A549 (cell line): ENCODE measurements around the gene CALCOCO1. TPM values are rescaled to one million over a fixed set of nuclear protein-coding genes. Genes with fewer than 3 reads are reported as not detected.

Source experiments
- ATAC-seq, 2 experiments: fragments of 200-7000 bp in 1 of 2; fragments of >200 bp in 1 of 2; cut with Nextera tagmentation in 1 of 2; cut with Tn5 transposase in 1 of 2; 3 replicates each; pipeline versions ENCODE4 v1.8.0 to v1.9.1; 2018 to 2020; ENCODE audit warnings: mild to moderate bottlenecking in 1 of 2, moderate library complexity in 1 of 2
- CTCF ChIA-PET: fragments of 300-600 bp; sonication (Branson Sonifier 250); formaldehyde crosslinking; extraction: SDS; loops from one replicate; lab custom pipeline; 2021; ENCODE audit warnings: antibody characterized with exemption, inconsistent platforms; lab: Yijun Ruan, JAX
- POLR2A ChIA-PET: fragments of 350-600 bp; formaldehyde crosslinking; extraction: SDS; loops from one replicate; lab custom pipeline; 2021; ENCODE audit warnings: antibody characterized with exemption, inconsistent platforms; lab: Yijun Ruan, JAX
- DNase-seq, 2 experiments: peaks; one replicate each; pipeline versions ENCODE4 v3.0.0 to v3.0.0-alpha.2; 2011 to 2016; ENCODE audit warnings: low read depth in 1 of 2, low spot score in 1 of 2
- FAIRE-seq: peaks from 2 replicates; lab custom pipeline; 2011; peaks lifted over from hg19 to GRCh38; lab: Jason Lieb, UNC
- H3K27ac ChIP-seq, 2 experiments: fragments of >200 bp; sonication (Bioruptor Twin); formaldehyde crosslinking; 3 replicates each; pipeline ENCODE4 v1.5.1; 2016 to 2017
- H3K4me1 ChIP-seq: fragments of >200 bp; sonication (Bioruptor Twin); formaldehyde crosslinking; 3 replicates; pipeline ENCODE4 v1.6.1; 2016
- H3K4me2 ChIP-seq: fragments of >200 bp; sonication (Bioruptor Twin); formaldehyde crosslinking; 3 replicates; pipeline ENCODE4 v1.6.1; 2016
- H3K4me3 ChIP-seq: fragments of >200 bp; sonication (Bioruptor Twin); formaldehyde crosslinking; 3 replicates; pipeline ENCODE4 v1.5.1; 2016
- H3K9me3 ChIP-seq: fragments of >200 bp; sonication (Bioruptor Twin); formaldehyde crosslinking; 3 replicates; pipeline ENCODE4 v1.6.1; 2016
- BHLHE40 ChIP-seq: IDR thresholded peaks from 2 replicates; pipeline ENCODE4 v1.6.1; 2012; ENCODE audit warnings: low read depth, low read length, inconsistent platforms
- CBX8 ChIP-seq: fragments of 200-600 bp; sonication (generic); IDR thresholded peaks from 2 replicates; pipeline ENCODE4 v1.6.1; 2016
- CEBPB ChIP-seq, 2 experiments: fragments of >200 bp in 1 of 2; sonication (Bioruptor Twin) in 1 of 2; formaldehyde crosslinking in 1 of 2; IDR thresholded peaks; 2 replicates each; pipeline ENCODE4 v1.6.1; 2012 to 2016
- CHD2 ChIP-seq: fragments of 150-350 bp; IDR thresholded peaks from 2 replicates; pipeline ENCODE4 v1.6.1; 2014; ENCODE audit warnings: low read length; ENCODE audit not compliant: partially characterized antibody
- CHD4 ChIP-seq: fragments of 200-600 bp; sonication (generic); IDR thresholded peaks from 2 replicates; pipeline ENCODE4 v1.6.1; 2016; ENCODE audit warnings: antibody characterized with exemption, mild to moderate bottlenecking, borderline replicate concordance
- CTCF ChIP-seq: fragments of >200 bp; sonication (Bioruptor Twin); formaldehyde crosslinking; IDR thresholded peaks from 3 replicates; pipeline ENCODE4 v1.5.1; 2016
- EHF ChIP-seq: fragments of 250-450 bp; sonication (Bioruptor Pico); IDR thresholded peaks from 2 replicates; pipeline ENCODE4 v1.5.0; 2020; ENCODE audit warnings: mild to moderate bottlenecking
- FOSB ChIP-seq: fragments of 250-450 bp; sonication (Bioruptor Pico); IDR thresholded peaks from 2 replicates; pipeline ENCODE4 v1.5.0; 2020; ENCODE audit warnings: mild to moderate bottlenecking, moderate library complexity
- HEYL ChIP-seq: fragments of 250-450 bp; sonication (Bioruptor Pico); IDR thresholded peaks from 2 replicates; pipeline ENCODE4 v1.8.0; 2021; ENCODE audit warnings: mild to moderate bottlenecking, moderate library complexity
- HOXB5 ChIP-seq: fragments of 250-450 bp; sonication (Bioruptor Pico); IDR thresholded peaks from 2 replicates; pipeline ENCODE4 v1.5.0; 2020; ENCODE audit warnings: mild to moderate bottlenecking, moderate library complexity
- JUN ChIP-seq, 2 experiments: fragments of >200 bp; sonication (Bioruptor Twin); formaldehyde crosslinking; IDR thresholded peaks; 2 replicates in 1 of 2; 3 replicates in 1 of 2; pipeline ENCODE4 v1.6.1; 2016 to 2017
- MAFK ChIP-seq: fragments of 450-650 bp; IDR thresholded peaks from 2 replicates; pipeline ENCODE4 v1.6.1; 2014; ENCODE audit not compliant: partially characterized antibody
- MYC ChIP-seq: IDR thresholded peaks from 2 replicates; pipeline ENCODE4 v1.6.1; 2012; ENCODE audit warnings: mild to moderate bottlenecking, inconsistent platforms, low read length, improper control_type of control experiment, borderline replicate concordance
- NPAS2 ChIP-seq: fragments of 250-450 bp; sonication (Bioruptor Pico); IDR thresholded peaks from 2 replicates; pipeline ENCODE4 v1.8.0; 2022; ENCODE audit warnings: mild to moderate bottlenecking, moderate library complexity, borderline replicate concordance
- RAD21 ChIP-seq, 2 experiments: fragments of >200 bp in 1 of 2; sonication (Bioruptor Twin) in 1 of 2; formaldehyde crosslinking in 1 of 2; IDR thresholded peaks in 1 of 2; conservative IDR thresholded peaks in 1 of 2; 2 replicates in 1 of 2; 3 replicates in 1 of 2; pipeline ENCODE4 v1.6.1; 2012 to 2018; ENCODE audit warnings: inconsistent platforms in 1 of 2
- RFX5 ChIP-seq: fragments of 450-650 bp; IDR thresholded peaks from 2 replicates; pipeline ENCODE4 v1.7.1; 2014; ENCODE audit warnings: antibody characterized with exemption, mild to moderate bottlenecking, moderate library complexity
- SMC3 ChIP-seq: fragments of >200 bp; sonication (Bioruptor Twin); formaldehyde crosslinking; IDR thresholded peaks from 3 replicates; pipeline ENCODE4 v1.6.1; 2018; ENCODE audit warnings: inconsistent platforms
- SREBF2 ChIP-seq: fragments of 450-650 bp; IDR thresholded peaks from 2 replicates; pipeline ENCODE4 v1.6.1; 2014; ENCODE audit warnings: mild to moderate bottlenecking, moderate library complexity
- TFCP2L1 ChIP-seq: fragments of 250-450 bp; sonication (Bioruptor Pico); IDR thresholded peaks from 2 replicates; pipeline ENCODE4 v1.5.0; 2021; ENCODE audit warnings: mild to moderate bottlenecking
- TP53 ChIP-seq: fragments of 250-450 bp; sonication (Bioruptor Pico); IDR thresholded peaks from 2 replicates; pipeline ENCODE4 v1.5.0; 2021; ENCODE audit warnings: mild to moderate bottlenecking, moderate library complexity
- USF2 ChIP-seq: fragments of 450-650 bp; IDR thresholded peaks from 2 replicates; pipeline ENCODE4 v1.6.1; 2014; ENCODE audit warnings: antibody characterized with exemption
- ZC3H11A ChIP-seq: fragments of 450-650 bp; IDR thresholded peaks from 2 replicates; pipeline ENCODE4 v1.6.1; 2014; ENCODE audit warnings: antibody characterized with exemption, mild to moderate bottlenecking
- WGBS: methylation state at CpG from one replicate; pipeline ENCODE4 v1.1.6; 2017; ENCODE audit errors: missing lambda C conversion rate; 5-methylcytosine and 5-hydroxymethylcytosine counted together
- polyA plus RNA-seq, 4 experiments: library from polyadenylated mRNA; depleted of rRNA in 3 of 4; stranded (reverse); fragments of >200 nt; fragmentation: RNase III in 1 of 4; extraction: RNeasy Plus Mini Kit Qiagen cat#74134 plus additional on column Dnase treatment in 1 of 4; gene quantifications; 2 replicates in 3 of 4; 3 replicates in 1 of 4; pipeline ENCODE4 v1.2.3, GENCODE V29; 2011 to 2017
- TF ChIP-seq, protein P1 (sequence below): fragments of 200-600 bp; sonication (generic); IDR thresholded peaks from 2 replicates; pipeline ENCODE4 v1.6.1; 2016; ENCODE audit warnings: antibody characterized with exemption, mild to moderate bottlenecking, moderate library complexity

The CALCOCO1 gene
- polyA plus RNA-seq, 2 of the 4 experiments (the other 2 are of a cell fraction): 28.8 to 41.5 TPM

DNA sequence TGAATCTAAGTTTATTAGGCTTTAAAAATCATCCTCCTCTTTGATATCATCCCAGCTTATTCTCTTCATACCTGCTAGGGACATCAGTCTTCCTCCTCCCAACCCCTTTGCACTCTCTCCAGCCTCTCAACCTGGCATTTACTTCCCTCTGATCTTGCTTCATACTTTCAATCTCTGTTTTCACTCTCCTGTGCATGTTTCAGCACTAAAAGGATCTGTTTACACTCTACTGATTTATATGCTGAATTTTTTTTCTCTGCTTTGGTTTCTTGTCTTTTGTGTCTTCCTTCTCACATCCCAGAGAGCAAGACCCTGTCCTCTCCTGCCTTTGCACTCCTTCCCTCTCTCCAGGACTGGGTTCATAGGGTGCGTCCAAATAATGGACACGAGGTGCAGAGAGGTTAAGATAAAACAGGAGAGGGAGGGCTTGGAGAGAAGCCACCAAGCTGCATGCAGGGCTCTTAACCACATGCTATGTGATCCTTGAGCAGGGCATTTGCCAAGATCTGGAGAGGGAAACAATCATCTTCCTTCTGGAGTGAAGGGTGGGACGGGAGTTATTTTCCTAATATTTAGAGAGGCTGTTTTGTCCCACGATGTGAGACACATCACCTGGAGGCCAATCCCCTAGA, 27.5 kb upstream of the CALCOCO1 start:
- WGBS: 32% methylated on average over 4 of the region's 4 CpGs
- no peaks in the 10 kb centered on the region for H3K9me3 ChIP-seq
- TF ChIP-seq ZC3H11A (no peak), RAD21 (conservative IDR thresholded peaks at IDR 0.05 in 1 of 2, IDR thresholded peaks at IDR 0.05 in 1 of 2) (no peak), SMC3 (no peak), NPAS2 (CRISPR knock-in tag) (no peak), MAFK (no peak), JUN (IDR thresholded peaks at IDR 0.05) (no peak), BHLHE40 (no peak), CTCF (no peak), TP53 (CRISPR knock-in tag) (no peak), TFCP2L1 (no peak), SREBF2 (no peak), CEBPB (IDR thresholded peaks at IDR 0.05) (no peak), CHD2 (no peak), EHF (CRISPR knock-in tag) (no peak), RFX5 (no peak), MYC (no peak), HOXB5 (CRISPR knock-in tag) (no peak), USF2 (no peak)
- TF ChIP-seq, protein P1, sequence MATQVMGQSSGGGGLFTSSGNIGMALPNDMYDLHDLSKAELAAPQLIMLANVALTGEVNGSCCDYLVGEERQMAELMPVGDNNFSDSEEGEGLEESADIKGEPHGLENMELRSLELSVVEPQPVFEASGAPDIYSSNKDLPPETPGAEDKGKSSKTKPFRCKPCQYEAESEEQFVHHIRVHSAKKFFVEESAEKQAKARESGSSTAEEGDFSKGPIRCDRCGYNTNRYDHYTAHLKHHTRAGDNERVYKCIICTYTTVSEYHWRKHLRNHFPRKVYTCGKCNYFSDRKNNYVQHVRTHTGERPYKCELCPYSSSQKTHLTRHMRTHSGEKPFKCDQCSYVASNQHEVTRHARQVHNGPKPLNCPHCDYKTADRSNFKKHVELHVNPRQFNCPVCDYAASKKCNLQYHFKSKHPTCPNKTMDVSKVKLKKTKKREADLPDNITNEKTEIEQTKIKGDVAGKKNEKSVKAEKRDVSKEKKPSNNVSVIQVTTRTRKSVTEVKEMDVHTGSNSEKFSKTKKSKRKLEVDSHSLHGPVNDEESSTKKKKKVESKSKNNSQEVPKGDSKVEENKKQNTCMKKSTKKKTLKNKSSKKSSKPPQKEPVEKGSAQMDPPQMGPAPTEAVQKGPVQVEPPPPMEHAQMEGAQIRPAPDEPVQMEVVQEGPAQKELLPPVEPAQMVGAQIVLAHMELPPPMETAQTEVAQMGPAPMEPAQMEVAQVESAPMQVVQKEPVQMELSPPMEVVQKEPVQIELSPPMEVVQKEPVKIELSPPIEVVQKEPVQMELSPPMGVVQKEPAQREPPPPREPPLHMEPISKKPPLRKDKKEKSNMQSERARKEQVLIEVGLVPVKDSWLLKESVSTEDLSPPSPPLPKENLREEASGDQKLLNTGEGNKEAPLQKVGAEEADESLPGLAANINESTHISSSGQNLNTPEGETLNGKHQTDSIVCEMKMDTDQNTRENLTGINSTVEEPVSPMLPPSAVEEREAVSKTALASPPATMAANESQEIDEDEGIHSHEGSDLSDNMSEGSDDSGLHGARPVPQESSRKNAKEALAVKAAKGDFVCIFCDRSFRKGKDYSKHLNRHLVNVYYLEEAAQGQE: no peak
- H3K4me3 ChIP-seq: no peak overlapping the region
- no peak overlapping the region for H3K4me2 ChIP-seq
- CTCF ChIA-PET: interaction anchor here (0.6 to 12.9 kb wide), 9 partner anchors 11 to 446 kb away, joined by 3 to 199 read pairs (median 12); partner anchors contain the start of gene HOXC10
- FAIRE-seq (no peak), ATAC-seq (no peak), DNase-seq (no peak)
- peaks cover 11% of the 10 kb centered on the region; the same call in 1 of the 3 replicates for H3K4me1 ChIP-seq
- H3K27ac ChIP-seq: no peak overlapping the region
- POLR2A ChIA-PET: no interaction called here

DNA sequence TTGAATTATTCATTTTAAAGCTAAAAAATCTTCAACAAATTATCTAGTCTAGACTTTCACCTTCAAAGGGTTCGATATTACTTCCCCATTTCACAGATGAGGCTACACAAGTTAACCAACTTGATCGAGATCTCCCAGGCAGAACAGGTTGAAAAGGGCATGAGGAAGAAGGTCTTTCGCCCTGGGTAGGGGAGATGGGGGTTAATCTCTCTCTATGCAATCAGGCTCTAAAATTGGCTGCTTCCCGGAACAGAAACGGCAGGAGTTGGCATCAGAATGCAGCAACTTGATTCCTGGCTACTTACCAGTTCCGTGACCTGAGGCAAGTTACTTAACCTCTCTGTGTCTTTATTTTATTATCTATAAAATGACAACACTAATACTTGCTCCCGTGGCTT, 26.9 kb upstream of the CALCOCO1 start:
- TF ChIP-seq HEYL (no peak), CHD4 (no peak), FOSB (CRISPR knock-in tag) (no peak), BHLHE40 (no peak), CBX8 (no peak), USF2 (no peak)
- TF ChIP-seq, protein P1: no peak
- Histone ChIP-seq H3K4me2 (no peak overlapping the region), H3K9me3 (no peaks in the 10 kb centered on the region), H3K27ac (no peak overlapping the region), H3K4me3 (no peak overlapping the region), H3K4me1 (peaks cover 11% of the 10 kb centered on the region; the same call in 1 of the 3 replicates)
- DNase-seq: no peak
- ChIA-PET CTCF (interaction anchor here (0.6 to 12.9 kb wide), 8 partner anchors 11 to 278 kb away, joined by 3 to 199 read pairs (median 5); partner anchors contain the start of gene ATP5MC2), POLR2A (no interaction called here)
- no peak for ATAC-seq
- WGBS: 39% methylated on average over 7 of the region's 7 CpGs
- FAIRE-seq: no peak
